Activated naive CD4-positive, alpha-beta T cell (primary cell): ENCODE data around the gene FBRS.
"Not testable (repeated sequence)": the region's sequence is repeated elsewhere in the genome, so short reads cannot be mapped to it uniquely, and the experiment has no call there.

Experiments
- DNase-seq, 4 experiments: peaks; one replicate each; lab custom pipeline; 2025; lab: John Stamatoyannopoulos, UW

FBRS gene

DNA sequence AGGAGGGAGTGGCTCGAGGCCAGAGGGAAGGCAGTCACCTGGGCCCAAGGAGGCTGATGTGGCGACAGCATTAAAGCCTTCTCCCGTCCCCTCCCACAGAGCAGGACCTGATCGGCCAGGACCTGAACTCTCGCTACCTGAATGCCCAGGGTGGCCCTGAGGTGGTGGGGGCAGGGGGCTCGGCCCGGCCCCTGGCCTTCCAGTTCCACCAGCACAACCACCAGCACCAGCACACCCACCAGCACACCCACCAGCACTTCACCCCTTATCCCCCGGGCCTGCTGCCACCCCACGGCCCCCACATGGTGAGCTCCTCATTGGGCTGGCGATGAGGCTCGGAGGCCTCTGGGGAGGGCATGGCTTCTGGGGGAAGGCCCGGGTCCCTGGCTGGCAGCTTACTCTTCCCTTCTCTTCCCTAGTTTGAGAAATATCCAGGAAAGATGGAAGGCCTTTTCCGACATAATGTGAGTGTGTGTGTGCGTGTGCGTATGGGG is 6.4 kb downstream of the FBRS start:
- DNase-seq: no peak

GRCh38 chr16:30665155-30665829 is 7.1 kb downstream of the FBRS start:
- DNase-seq: no peak

GRCh38 chr16:30665830-30666190 is 7.6 kb downstream of the FBRS start:
- no peak for DNase-seq

- DNase-seq: no peak
These were observed 8.4 kb downstream of the FBRS start for GRCh38 chr16:30666681-30667080.

GRCh38 chr16:30667361-30667905 is 9.2 kb downstream of the FBRS start:
- DNase-seq: no peak

DNA sequence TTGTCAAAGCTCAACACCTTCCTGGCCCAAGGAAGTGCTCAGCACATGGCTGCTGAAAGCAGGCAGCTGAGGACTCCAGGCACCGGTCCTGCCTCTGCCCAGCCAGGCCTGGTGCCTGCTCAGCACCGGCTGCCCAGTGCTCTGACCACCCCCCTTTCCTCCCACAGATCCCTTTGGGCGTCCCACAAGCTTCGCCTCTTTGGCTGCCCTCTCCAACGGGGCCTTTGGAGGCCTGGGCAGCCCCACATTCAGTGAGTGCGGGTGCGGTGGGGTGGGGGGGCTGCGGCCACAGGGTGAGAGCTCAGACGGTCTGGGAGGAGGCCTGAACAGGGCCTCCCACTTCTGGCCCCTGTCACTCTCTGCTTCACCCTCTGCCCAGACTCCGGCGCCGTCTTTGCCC is 10.2 kb downstream of the FBRS start:
- no peak for DNase-seq

GRCh38 chr16:30669026-30669902 is 11.0 kb downstream of the FBRS start:
- DNase-seq: no peak

- no peak for DNase-seq
These were observed 11.9 kb downstream of the FBRS start for GRCh38 chr16:30669903-30670824.

DNA sequence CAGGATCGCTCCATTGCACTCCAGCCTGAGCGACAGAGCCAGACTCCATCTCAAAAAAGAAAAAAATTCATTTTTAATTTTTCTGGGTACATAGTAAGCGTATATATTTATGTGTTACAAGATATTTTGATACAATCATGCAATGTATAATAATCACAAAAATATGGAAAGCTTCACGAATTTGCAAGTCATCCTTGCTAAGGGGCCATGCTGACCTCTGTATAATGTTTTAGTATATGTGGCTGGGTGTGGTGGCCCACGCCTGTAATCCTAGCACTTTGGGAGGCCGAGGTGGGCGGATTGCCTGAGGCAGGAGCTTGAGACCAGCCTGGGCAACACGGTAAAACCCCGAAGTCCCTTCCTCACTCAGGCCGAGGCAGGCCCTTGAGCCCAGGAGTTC is 16.9 kb downstream of the FBRS start:
- no peak for DNase-seq

DNA sequence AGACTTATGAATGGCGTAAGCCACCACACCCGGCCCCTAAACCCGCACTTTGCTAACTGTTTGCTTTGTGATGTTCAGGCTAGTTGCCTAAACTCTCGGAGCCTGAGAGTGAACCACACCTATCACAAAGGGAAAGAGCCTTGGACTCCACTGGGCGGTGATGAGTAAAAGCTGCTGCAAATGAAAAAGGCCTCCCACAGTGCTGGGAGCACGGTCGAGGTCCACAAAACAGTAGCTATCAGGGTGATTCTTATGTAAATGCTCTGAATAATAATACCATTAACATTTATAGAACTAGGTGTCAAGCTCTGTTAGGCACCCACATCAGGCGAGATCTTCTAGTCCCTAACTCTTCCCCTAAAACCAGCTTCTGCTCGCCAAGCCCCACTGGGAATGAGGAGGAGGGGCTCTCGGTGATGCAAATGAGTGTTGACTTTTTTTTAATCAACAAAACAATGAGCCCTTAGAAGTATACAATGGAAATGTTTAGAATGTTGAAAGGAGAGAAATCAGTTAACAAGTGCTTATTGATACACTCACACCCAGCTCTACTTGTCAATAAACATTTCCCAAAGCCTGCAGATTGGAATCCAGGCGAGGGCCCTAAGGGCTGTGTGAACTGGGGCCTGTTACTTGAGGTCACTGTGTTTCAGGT is 19.8 kb downstream of the FBRS start:
- no peak for DNase-seq

- DNase-seq: no peak
These were observed 20.3 kb downstream of the FBRS start for GRCh38 chr16:30678586-30678970.

DNA sequence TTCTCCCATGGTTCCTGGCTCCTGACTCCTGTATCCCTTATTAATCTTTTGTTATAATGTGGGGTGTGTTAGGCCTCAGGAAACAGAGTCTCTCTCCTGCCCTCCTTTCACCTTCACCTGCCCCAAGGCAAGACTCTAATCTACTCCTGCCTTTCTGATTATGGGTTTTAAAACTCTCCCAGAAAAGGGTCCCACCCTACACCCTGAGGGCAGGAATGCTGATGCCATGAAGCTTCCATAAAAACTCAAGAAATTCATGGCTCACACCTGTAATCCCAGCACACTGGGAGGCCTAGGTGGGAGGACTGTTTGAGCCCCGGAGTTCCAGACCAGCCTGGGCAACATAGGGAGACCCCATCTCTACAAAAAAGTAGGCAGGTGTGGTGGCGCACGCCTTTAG is 22.1 kb downstream of the FBRS start:
- DNase-seq: no peak

GRCh38 chr16:30688701-30689100 is 30.5 kb downstream of the FBRS start:
- no peak for DNase-seq

GRCh38 chr16:30691907-30692306 is 33.7 kb downstream of the FBRS start:
- no peak for DNase-seq

- no peak for DNase-seq
These were observed 34.3 kb downstream of the FBRS start for GRCh38 chr16:30692396-30693064.

DNA sequence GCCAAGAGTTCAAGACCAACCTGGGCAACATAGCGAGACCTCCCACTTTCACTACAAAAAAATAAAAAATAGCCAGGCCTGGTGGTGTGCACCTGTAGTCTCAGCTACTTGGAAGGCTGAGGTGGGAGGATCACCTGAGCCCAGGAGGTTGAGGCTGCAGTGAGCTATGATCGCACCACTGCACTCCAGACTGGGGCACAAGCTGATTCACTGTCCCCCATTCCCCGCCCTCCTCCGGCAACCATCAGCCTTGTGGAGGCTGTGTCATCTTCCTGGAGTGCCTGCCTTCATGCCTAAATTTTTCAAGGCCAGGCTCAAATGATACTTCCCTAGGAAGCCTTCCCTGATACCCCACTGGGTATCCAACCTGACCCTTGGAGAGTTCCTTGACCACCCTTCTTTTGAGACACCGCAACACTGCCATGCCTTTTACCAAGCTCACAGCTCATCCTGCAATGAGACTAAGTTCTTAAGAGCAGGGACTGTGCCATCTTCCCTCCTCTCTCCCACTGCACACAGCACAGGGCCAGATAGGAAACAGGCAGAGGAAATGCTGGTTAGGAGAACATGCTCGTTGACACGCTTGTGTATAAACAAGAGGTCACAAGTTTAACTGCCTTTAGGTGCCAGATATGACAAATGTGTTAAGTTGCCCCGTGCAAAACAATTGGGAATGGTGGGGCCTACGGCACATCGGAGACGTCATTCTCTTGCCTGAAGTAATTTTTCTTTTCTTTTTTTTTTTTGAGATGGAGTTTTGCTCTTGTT is 36.9 kb downstream of the FBRS start:
- DNase-seq: no peak

DNA sequence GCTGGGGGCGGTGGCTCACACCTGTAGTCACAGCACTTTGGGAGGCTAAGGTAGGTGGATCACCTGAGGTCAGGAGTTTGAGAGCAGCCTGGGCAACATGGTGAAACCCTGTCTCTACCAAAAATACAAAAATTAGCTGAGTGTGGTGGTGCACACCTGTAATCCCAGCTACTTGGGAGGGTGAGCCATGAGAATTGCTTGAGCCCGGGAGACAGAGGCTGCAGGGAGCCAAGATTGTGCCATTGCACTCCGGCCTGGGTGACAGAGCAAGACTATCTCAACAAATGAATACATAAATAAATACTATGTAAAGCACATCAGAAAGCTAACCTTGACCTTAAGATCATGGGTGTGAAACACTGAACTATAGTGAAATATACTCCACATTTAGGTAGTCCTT is 38.4 kb downstream of the FBRS start:
- DNase-seq: not testable (repeated sequence)

DNA sequence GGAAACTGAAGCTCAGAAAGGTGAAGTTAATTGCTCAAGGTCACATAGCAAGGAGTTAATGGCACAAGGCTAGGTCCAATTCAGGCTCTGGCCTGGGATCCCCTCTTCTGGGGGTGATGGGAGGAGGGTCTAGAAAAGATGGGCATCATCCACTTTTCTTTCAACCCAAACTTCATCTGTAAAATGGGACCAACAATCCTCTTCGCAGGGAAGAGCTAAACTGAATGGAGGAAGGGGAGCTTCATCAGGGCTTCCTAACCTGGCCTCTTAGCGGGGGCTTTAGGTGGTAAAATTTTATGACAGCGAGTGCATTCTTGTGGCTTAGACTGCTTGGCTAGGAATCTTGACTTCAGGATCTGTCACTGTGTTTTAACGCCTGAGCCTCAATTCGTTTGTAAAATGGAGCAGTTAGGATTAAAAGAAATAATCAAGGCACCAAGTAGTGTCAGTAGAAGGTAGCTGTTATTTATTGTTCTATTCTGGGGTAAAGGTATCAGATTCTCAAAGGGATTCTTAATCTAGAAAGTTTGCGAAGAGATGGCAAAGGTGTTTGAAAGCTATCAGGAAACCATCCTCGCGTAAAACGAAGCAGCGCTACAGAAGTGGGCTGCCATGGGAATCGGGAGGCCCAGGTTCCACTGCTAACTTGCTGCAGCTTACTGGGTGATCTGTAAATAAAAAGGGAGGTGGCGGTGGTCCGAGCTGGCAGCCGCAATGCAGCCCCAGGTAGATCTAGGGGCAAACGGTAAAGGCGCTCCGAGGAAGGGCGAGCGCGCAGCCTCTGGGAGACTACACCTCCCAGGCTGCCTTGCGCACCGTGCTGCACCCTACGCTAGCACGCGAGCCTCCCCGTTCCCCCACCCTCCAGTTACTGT is 39.3 kb downstream of the FBRS start:
- no peak for DNase-seq

DNA sequence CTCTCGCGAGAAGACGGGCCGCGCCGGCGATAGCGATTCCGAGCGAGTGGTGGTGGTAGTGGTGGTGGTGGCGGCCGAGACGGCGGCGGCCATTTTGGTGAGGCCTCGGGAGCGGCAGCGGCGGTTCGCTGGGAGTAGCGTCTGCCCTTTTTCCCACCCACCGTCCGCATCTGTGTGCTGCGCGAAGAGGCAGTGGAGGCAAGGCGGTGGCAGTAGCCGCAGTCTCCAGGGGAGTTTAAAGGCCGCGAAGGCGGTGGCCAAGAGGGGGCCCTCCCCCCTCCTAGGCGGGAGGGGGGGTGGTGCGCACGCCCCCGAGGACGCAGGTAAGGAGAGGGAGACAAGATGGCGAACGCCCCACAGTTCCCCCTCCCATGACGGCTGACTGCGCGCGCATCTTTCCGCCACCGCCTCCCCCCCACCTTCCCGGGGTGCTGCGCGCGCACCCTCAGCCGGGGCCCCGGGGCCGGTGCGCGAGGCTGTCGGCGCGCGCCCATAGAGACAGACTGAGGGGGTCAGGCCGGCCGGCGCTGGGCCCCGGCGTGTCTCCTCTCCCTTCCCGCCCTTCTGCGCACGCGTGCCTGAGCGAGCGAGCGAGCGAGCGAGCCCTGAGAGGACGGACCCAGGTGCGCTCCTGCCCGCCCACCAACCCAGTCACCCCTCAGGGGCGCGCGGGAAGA is 40.0 kb downstream of the FBRS start:
- DNase-seq: peak; percentile 95 to 98 (median 96)
